ENCODE results near the gene ZNF138. TPM values are rescaled to one million over a fixed set of nuclear protein-coding genes. Genes with fewer than 3 reads are reported as not detected.

ZNF138 gene
- total and polyA plus RNA-seq, 10 of the 15 experiments (the other 5 are each of a cell fraction or from before 2014, with no cell fraction given): 5.9 to 14.9 (median 12.4) TPM

DNA sequence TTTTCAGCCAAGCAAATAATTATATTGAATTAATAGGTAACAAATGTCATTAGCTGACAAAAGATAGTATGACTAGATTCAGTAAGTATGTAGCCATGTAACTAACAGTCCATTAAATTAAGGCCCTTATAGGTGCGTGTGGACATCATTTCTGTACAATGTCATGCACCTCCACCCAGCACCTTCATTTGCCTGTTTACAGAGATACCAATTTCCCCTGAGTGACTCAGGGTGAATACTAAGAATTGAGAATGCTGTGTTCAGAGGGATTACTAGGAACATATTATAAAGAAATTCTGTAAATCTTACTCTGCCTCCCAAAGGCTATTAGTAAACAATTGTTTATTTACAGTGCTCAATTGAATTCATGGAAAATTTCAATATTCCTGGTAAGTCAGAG lies 60.7 kb downstream of the ZNF138 start:
- Histone ChIP-seq H3K27ac (ENCODE audit: control insufficient read depth, insufficient read depth) (no peak overlapping the region), H3K27me3 (replicated peaks in 1 of 2; ENCODE audit: control insufficient read depth in 2 of 2, insufficient read depth in 2 of 2, low read length in 1 of 2) (no peaks in the 10 kb centered on the region), H3K79me2 (ENCODE audit: control insufficient read depth, insufficient read depth, low read length) (no peaks in the 10 kb centered on the region), H3K36me3 (ENCODE audit: control insufficient read depth in 2 of 2, insufficient read depth in 2 of 2, low read length in 1 of 2) (no peaks in the 10 kb centered on the region), H3K4me1 (ENCODE audit: control insufficient read depth, insufficient read depth, low read length) (no peaks in the 10 kb centered on the region), H3K4me2 (ENCODE audit: control insufficient read depth, insufficient read depth) (no peak overlapping the region), H3K4me3 (no peak overlapping the region), H2AFZ (ENCODE audit: control insufficient read depth, low read depth, low read length) (no peak overlapping the region), H3K9ac (ENCODE audit: control insufficient read depth, insufficient read depth, low read length) (no peak overlapping the region), H3K9me3 (replicated peaks; ENCODE audit: control insufficient read depth, insufficient read depth, low read length) (no peaks in the 10 kb centered on the region; the same call in 2 of the 3 replicates), H4K20me1 (ENCODE audit: control insufficient read depth, insufficient read depth) (no peaks in the 10 kb centered on the region)
- no peak for TF ChIP-seq SMARCA5 (IDR thresholded peaks at IDR 0.05)
- no peak for TF ChIP-seq POU2F2 (IDR thresholded peaks at IDR 0.05; ENCODE audit: borderline replicate concordance, low read depth, low read length)
- TF ChIP-seq, protein P1, sequence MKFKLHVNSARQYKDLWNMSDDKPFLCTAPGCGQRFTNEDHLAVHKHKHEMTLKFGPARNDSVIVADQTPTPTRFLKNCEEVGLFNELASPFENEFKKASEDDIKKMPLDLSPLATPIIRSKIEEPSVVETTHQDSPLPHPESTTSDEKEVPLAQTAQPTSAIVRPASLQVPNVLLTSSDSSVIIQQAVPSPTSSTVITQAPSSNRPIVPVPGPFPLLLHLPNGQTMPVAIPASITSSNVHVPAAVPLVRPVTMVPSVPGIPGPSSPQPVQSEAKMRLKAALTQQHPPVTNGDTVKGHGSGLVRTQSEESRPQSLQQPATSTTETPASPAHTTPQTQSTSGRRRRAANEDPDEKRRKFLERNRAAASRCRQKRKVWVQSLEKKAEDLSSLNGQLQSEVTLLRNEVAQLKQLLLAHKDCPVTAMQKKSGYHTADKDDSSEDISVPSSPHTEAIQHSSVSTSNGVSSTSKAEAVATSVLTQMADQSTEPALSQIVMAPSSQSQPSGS (IDR thresholded peaks at IDR 0.05; ENCODE audit: low read length): no peak
- TF ChIP-seq CEBPB (IDR thresholded peaks at IDR 0.05; ENCODE audit: borderline replicate concordance in 1 of 2, low read depth in 2 of 2, low read length in 2 of 2): no peak
- no peak for TF ChIP-seq SMAD5 (IDR thresholded peaks at IDR 0.05; ENCODE audit: low read depth)
- TF ChIP-seq MYB (IDR thresholded peaks at IDR 0.05; ENCODE audit: borderline replicate concordance, low read depth, low read length): no peak
- no peak for TF ChIP-seq EZH2 (IDR thresholded peaks at IDR 0.05; ENCODE audit: borderline replicate concordance, control insufficient read depth, low read depth, low read length)
- TF ChIP-seq GABPA (IDR thresholded peaks at IDR 0.05; ENCODE audit: low read depth): no peak
- TF ChIP-seq, protein P2, sequence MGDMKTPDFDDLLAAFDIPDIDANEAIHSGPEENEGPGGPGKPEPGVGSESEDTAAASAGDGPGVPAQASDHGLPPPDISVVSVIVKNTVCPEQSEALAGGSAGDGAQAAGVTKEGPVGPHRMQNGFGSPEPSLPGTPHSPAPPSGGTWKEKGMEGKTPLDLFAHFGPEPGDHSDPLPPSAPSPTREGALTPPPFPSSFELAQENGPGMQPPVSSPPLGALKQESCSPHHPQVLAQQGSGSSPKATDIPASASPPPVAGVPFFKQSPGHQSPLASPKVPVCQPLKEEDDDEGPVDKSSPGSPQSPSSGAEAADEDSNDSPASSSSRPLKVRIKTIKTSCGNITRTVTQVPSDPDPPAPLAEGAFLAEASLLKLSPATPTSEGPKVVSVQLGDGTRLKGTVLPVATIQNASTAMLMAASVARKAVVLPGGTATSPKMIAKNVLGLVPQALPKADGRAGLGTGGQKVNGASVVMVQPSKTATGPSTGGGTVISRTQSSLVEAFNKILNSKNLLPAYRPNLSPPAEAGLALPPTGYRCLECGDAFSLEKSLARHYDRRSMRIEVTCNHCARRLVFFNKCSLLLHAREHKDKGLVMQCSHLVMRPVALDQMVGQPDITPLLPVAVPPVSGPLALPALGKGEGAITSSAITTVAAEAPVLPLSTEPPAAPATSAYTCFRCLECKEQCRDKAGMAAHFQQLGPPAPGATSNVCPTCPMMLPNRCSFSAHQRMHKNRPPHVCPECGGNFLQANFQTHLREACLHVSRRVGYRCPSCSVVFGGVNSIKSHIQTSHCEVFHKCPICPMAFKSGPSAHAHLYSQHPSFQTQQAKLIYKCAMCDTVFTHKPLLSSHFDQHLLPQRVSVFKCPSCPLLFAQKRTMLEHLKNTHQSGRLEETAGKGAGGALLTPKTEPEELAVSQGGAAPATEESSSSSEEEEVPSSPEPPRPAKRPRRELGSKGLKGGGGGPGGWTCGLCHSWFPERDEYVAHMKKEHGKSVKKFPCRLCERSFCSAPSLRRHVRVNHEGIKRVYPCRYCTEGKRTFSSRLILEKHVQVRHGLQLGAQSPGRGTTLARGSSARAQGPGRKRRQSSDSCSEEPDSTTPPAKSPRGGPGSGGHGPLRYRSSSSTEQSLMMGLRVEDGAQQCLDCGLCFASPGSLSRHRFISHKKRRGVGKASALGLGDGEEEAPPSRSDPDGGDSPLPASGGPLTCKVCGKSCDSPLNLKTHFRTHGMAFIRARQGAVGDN (IDR thresholded peaks at IDR 0.05): no peak
- no peak for TF ChIP-seq MYC (IDR thresholded peaks at IDR 0.05; ENCODE audit: insufficient read depth, insufficient read length, insufficient replicate concordance, low read length, severe bottlenecking)
- TF ChIP-seq, protein P3, sequence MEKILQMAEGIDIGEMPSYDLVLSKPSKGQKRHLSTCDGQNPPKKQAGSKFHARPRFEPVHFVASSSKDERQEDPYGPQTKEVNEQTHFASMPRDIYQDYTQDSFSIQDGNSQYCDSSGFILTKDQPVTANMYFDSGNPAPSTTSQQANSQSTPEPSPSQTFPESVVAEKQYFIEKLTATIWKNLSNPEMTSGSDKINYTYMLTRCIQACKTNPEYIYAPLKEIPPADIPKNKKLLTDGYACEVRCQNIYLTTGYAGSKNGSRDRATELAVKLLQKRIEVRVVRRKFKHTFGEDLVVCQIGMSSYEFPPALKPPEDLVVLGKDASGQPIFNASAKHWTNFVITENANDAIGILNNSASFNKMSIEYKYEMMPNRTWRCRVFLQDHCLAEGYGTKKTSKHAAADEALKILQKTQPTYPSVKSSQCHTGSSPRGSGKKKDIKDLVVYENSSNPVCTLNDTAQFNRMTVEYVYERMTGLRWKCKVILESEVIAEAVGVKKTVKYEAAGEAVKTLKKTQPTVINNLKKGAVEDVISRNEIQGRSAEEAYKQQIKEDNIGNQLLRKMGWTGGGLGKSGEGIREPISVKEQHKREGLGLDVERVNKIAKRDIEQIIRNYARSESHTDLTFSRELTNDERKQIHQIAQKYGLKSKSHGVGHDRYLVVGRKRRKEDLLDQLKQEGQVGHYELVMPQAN (conservative IDR thresholded peaks at IDR 0.05): no peak
- TF ChIP-seq NR2C2 (IDR thresholded peaks at IDR 0.05; ENCODE audit: borderline replicate concordance, control insufficient read depth, insufficient read length, low read depth): no peak
- TF ChIP-seq NRF1 (conservative IDR thresholded peaks at IDR 0.05; ENCODE audit: low read depth, low read length): no peak
- no peak for TF ChIP-seq ZNF622 (IDR thresholded peaks at IDR 0.05)
- TF ChIP-seq, protein P4, sequence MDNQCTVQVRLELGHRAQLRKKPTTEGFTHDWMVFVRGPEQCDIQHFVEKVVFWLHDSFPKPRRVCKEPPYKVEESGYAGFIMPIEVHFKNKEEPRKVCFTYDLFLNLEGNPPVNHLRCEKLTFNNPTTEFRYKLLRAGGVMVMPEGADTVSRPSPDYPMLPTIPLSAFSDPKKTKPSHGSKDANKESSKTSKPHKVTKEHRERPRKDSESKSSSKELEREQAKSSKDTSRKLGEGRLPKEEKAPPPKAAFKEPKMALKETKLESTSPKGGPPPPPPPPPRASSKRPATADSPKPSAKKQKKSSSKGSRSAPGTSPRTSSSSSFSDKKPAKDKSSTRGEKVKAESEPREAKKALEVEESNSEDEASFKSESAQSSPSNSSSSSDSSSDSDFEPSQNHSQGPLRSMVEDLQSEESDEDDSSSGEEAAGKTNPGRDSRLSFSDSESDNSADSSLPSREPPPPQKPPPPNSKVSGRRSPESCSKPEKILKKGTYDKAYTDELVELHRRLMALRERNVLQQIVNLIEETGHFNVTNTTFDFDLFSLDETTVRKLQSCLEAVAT (IDR thresholded peaks at IDR 0.05): no peak
- no TSS peak for BruUV-seq (replicated peaks)
- DNase-seq (ENCODE audit: low read depth, low spot score) (no peak), FAIRE-seq (no peak), ATAC-seq (no peak)
- 14% methylated on average over 1 of the region's 1 CpG for WGBS (ENCODE audit: insufficient coverage, insufficient replicate concordance, low lambda C conversion rate, missing lambda C conversion rate)
- in situ Hi-C loops (cut with MboI): no loop called here
- intact Hi-C loops (cut with micrococcal nuclease; ENCODE audit: unreplicated experiment): no loop called here
- RAD21 ChIA-PET (ENCODE audit: unreplicated experiment): no interaction called here
- CTCF ChIA-PET: no interaction called here
- SMC1A ChIA-PET (ENCODE audit: uncharacterized antibody, unreplicated experiment): no interaction called here
- POLR2A ChIA-PET: no interaction called here
